Ureter (tissue), 1 donor: Measurements from ENCODE around the gene ASF1B. TPM values are rescaled to one million over a fixed set of nuclear protein-coding genes. Genes with fewer than 3 reads are reported as not detected.
A peak's percentile ranks its signal among the peaks of the same experiment; 100 is the strongest.

ENCODE experiments used
- DNase-seq: peaks from one replicate; pipeline ENCODE4 v3.0.0-alpha.2; 2020; ENCODE audit warnings: low spot score
- total RNA-seq: library from RNA; stranded (reverse); gene quantifications from one replicate; pipeline ENCODE4 v1.2.4, GENCODE V29; 2023
- donor health status: DM: yes; HTN: yes; CAD: no.

The ASF1B gene
- total RNA-seq, 1 donor from 2014 or later: 1.5 TPM

DNA sequence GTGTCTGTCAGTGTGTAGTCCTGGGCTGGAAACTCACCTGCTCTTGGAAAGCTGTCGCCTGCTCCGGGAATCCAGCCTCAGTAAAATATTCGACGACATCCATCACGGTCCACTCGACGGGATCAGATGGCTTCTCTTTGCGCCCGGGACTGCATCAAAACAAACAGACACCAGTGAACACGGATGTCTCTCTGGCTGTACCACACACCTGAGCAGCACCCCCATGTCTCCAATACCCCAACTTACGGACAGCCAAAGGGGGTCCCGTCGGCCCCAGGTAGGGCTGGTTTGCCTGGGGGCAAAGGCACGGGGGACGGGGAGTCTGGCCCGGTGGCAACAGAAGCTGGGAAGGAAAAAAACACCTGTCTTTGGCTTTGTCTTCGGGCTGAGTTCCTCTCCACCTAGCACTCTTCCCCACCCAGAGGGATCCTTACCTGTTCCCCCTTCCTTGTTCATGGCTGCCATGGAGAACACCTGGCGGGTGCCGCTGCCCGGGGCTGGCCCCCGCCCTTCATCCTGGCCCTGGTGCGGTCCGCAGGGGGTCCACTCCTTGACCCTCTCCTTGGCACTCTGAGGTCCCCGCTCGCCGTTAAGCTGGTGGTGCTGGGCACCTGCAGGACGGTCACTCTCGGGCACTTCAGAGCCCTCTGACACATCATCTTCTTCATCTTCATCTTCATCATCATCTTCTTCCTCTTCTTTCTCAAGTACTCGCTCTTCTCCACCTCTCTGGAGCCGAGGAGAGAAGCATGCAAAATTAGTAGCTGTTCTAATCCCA is 47.6 kb downstream of the ASF1B start:
- no peak for DNase-seq

DNA sequence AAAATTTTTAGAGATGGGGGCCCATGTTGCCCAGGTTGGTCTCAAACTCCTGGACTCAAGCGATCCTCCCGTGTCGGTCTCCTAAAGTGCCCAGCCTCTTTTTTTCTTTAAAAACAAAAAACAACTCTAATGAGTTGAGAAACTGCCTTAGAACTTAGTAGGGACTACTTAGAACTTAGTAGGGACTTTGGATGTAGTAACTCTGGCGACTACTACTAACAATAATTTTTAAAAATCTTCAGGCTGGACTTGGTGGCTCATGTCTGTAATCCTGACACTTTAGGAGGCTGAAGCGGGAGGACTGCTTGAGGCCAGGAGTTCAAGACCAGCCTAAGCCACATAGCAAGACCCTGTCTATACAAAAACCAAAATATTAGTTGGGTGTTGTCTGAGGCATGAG is 50.3 kb downstream of the ASF1B start:
- no peak for DNase-seq

DNA sequence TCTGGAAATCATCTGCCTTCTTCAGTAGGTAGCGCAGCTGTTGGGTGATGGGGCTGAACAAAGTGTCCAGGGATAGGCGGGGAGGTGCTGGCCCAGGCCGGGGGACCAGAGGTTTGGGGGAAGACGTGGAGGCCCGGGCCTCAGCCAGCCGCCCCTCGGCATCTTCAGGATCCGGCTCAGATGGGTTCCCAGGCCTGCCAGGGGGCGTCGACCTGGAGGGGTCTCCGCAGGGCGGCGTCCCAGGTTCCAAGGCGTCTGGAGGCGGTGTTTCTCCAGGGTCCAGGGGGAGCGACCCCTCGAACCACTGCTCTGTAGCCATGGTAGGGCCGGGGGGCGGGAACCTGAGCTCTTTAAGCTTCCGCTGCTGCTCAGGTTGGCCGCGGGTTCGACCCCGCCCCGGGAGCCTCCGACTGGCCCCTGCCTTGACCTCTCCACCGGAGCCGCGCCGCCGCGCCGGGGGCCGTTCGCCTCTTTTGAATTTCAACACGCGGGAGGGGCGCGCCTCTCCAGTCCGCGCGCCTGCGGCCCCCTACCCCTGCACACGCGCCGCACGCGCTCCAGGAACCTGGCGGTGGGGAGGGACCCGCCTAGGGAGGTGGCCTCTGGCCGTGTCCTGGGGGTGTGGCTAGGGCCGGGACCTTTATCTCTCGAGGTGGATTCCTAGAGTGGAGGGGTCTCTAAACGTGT is 50.9 kb downstream of the ASF1B start, which contains the start of gene C19orf67:
C19orf67 (minus strand) TSS at position 475 of the 687 bp plus-strand sequence; CDS start at position 319, 156 bp downstream.
- DNase-seq: no peak

DNA sequence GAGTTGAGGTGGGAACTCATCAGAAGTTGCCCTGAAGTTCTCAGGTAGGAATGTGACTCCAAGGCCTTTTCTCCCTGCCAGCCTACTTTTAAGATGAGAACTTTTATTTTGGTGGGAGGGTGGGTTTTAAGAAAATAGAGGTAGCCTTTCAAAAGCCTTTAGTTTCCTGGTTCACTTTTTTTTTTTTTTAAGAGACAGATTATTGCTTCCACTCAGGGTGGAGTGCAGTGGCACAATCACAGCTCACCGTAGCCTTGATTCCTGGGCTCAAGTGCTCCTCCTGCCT is 53.8 kb downstream of the ASF1B start:
- DNase-seq: no peak

DNA sequence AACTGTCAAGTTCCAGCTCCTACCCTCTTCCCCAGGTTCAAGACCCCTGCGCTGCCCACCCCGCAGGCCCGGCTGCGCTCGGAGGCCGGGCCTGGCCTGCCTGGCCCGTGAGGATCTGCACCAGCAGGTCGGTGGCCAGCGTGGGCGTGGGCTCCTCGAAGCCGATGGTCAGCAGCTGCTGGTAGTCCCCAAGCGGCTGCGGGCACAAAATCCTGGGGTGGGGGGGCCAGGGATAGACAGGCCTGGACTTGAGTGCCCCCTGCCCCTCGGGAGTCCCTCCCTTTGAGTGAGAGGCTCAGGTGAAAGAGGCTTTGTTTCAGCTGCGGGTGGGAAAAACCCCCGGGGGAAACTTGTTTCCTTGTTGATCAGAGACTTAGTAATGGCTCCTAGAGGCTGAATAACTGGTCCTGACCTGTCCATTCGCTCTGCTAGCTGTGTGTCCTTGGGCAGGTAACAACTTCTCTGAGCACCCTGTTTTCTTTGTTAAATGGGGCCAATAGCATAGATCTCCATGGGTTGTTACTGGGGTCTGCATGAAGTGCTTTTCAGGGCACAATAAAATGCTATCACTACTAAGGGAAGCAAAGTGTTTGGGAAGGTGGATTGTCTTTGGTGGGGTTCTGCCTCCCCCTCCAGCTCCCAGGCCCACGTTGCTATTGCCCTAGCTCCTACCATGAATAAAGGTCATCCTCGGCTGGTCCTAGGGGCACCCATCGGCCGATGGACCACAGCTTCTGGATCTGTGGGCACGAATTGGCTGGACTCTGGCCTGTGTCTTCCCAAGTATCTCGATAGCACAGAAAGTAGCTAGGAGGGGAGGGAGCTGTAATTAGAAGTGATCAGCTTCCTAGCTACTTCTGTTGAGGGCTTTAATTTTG is 54.4 kb downstream of the ASF1B start:
- DNase-seq: peak; percentile 79

DNA sequence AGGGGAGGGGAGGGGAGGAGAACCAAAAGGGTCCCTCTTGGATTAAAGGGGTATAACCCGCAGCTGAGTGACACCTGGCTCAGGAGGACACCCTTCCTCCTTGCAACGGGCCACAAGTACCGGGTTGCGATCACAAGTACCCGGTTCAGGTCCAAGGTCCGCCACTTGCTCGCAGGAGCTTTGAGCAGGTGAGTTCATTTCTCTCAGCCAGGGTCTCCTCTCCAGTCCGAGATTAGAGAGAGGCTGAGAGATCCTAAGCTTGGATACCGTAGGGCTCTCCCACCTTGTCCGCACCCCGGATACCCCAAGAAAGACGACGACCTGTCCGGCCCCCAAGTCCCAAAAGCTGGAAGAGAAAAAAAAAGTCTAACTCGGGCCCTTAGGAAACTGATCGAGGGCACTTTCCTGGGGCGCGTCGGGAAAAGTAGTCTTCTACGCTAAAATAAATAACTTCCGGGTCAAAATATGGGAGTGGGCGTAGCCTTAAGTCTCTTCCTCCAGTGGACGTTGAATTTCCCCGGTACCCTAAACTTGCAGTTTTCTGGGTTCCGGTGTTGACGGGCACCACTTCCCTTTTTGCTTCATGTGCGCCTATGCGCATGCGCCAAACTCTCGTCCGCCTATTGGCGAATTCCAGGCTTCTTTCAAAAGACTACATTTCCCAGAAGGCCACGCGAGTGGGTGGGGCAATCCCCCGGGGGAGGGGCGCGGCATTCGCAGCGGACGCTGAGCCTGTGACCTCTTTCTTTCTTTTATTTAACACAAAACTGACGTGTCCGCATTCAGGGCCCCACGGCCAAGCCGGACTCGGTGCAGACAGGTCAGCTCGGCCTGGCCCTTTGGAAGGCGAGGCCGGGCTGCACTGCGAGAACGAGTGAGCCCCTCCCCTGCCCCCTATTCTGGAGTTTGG is 55.2 kb downstream of the ASF1B start:
- DNase-seq: peak; percentile 100

DNA sequence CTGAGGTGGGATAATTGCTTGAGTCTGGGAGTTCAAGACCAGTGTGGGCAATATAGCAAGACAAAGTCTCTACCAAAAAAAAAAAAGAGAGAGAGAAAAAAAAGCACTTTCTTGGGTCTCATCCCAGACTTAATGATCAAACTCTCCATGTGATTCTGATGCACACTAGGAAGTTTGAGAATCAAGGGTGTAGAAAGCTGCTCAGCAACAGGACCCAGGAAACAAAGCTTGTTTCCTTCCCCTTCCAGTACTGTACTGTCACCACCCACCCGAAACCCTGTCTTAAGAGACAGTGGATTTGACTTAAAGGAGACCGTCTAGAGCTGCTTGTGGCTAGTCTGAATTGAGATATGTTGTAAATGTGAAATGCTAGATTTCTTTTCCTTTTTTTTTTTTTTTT is 58.0 kb downstream of the ASF1B start:
- no peak for DNase-seq

DNA sequence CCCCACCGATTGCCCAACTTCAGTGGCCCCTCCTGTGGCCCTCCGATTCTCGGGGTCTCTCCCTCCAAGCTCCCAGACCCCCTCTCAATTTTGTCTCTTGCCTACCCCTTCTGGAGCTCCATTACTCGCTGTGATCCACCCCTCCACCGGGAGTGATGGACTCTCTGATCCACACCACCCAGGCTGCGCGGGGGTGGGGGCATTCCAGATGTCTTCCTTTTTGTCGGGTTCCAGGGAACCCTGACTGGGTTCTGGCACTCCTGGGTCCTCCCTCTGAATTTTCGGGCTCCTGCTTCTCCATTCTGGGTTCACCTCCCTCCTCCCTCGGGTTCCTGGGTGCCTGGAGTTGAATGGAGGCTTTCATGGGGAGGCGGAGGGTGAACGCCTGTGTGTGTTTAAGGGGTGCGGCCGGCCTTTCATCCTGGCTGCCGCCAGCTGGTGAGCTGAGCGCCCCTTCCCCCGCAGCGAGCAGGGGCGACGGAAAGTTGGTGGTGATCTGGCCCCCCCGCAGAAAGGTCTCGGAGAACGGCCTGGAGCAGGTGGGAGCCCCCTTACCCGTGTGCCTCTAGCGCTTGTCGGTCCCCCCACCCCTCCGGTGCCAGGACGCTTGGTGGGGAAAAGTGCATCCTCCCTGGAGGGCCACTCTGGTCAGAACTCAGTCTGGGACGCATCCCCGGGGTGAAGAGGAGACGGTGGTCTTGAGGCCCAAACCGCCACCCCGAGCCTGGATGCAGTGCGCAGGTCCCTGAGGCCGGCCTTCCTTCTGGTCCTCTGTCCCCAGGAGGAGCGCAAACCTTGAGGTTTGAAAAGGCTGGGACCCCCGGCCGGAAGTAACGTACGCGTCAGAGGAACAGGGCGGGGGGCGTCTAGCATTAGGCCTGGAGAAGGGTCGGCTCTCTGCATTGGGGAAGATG is 62.2 kb downstream of the ASF1B start:
- no peak for DNase-seq

DNA sequence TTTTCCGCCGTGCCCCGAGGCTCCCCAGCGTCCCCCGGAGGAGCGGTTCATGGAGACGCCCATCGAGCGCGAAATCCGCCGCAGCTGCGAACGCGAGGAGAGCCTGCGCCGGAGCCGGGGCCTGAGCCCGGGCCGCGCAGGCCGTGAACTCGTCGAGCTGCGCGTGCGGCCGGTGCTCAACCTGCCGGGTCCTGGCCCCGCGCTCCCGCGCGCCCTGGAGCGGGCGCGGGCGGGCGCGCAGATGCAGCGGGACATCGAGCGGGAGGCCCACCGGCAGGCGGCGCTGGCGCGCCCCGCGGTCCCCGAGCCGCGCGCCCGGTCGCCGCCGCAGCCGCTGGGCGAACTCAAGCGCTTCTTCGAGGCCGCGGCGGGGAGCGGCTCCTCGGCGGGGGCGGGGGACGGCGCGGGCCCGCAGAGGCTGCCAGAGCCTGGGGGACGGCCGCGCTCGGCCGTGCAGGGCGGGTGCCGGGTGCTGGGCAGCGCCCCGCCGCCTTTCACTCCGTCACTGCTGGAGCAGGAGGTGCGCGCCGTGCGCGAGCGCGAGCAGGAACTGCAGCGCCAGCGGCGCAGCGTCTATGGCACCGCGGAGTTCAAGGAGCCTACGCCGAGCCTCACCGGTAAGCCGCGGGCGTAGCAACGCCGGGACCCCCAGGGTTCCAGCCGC is 63.0 kb downstream of the ASF1B start:
- DNase-seq: peak; percentile 75

DNA sequence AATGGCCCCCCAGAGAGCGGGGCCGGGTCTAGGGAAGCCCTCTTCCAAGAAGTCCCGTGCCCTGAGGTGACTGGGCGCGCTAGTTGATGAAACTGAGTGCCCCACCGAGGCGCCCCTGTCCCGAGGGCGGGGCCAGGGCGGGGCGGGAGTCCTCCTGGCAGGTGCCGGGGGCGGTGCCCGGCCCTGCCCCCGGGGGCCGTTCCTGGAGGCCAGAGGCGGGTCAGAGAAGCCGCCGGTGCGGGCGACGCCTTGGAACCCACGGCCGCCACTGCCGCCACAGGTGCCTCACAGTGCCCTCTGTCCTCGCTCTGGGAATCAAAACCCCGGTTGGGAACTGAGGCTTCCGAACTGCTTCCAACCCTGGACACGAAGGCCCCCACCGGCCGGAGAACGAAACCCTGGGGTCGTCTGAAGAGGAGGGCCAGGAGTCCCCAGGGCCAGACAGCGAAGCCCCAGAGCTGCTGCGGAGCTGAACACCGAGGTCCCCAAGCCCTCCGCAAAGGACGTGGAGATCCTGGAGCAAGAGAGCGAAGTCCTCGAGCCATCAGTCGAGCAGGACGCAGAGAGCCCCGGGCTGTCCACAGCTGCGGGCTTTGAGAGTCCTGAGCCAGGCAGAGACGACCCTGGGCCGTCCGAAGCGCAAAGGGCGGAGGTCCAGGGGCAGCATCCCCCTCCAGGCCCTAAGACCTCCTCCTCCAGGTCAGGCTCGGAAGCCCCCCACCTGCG is 63.7 kb downstream of the ASF1B start, which contains the start of gene MISP3:
MISP3 (plus strand) TSS at position 252 of the 726 bp plus-strand sequence. CDS start 524 bp downstream, outside the sequence.
- DNase-seq: no peak

DNA sequence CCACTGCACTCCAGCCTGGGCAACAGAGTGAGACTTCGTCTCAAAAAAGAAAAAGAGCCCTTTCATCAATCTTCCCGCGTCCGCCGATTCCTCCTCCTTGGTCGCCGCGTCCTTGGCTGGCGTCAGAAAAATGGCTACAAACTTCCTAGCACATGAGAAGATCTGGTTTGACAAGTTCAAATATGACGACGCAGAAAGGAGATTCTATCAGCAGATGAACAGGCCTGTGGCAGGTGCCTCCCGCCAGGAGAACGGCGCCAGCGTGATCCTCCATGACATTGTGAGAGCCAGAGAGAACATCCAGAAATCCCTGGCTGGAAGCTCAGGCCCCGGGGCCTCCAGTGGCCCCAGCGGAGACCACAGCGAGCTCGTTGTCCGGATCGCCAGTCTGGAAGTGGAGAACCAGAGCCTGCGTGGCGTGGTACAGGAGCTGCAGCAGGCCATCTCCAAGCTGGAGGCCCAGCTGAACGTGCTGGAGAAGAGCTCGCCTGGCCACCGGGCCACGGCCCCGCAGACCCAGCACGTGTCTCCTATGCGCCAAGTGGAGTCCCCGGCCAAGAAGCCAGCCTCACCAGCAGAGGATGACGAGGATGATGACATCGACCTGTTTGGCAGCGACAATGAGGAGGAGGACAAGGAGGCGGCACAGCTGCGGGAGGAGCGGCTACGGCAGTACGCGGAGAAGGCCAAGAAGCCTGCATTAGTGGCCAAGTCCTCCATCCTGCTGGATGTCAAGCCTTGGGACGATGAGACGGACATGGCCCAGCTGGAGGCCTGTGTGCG is 65.9 kb downstream of the ASF1B start:
- no peak for DNase-seq

Other genes starting within 250 kb of the ASF1B start
- gene BRME1, start 230.5 kb downstream of the ASF1B start, total RNA-seq: 3.3 TPM
- 57.2 TPM for gene CC2D1A, start 230.4 kb downstream of the ASF1B start, total RNA-seq
- 7.9 TPM for gene PODNL1, start 198.2 kb downstream of the ASF1B start, total RNA-seq
- gene DCAF15, start 184.1 kb downstream of the ASF1B start, total RNA-seq: 30.0 TPM
- 16.4 TPM for gene RFX1, start 130.3 kb downstream of the ASF1B start, total RNA-seq
- gene RLN3, start 108.4 kb downstream of the ASF1B start, total RNA-seq: not detected
- 5.1 TPM for gene IL27RA, start 104.8 kb downstream of the ASF1B start, total RNA-seq
- 24.1 TPM for gene PALM3, start 74.5 kb downstream of the ASF1B start, total RNA-seq
- gene MISP3, start 63.8 kb downstream of the ASF1B start, total RNA-seq: 4.3 TPM
- gene C19orf67, start 50.8 kb downstream of the ASF1B start, total RNA-seq: not detected
- 24.3 TPM for gene SAMD1, start 45.8 kb downstream of the ASF1B start, total RNA-seq
- 89.3 TPM for gene PRKACA, start 18.8 kb downstream of the ASF1B start, total RNA-seq
- gene ADGRL1, start 69.6 kb upstream of the ASF1B start, total RNA-seq: 27.9 TPM
- gene ADGRE5, start 244.9 kb upstream of the ASF1B start, total RNA-seq: 52.0 TPM